Measurements from ENCODE around the gene SAMD8.

DNA sequence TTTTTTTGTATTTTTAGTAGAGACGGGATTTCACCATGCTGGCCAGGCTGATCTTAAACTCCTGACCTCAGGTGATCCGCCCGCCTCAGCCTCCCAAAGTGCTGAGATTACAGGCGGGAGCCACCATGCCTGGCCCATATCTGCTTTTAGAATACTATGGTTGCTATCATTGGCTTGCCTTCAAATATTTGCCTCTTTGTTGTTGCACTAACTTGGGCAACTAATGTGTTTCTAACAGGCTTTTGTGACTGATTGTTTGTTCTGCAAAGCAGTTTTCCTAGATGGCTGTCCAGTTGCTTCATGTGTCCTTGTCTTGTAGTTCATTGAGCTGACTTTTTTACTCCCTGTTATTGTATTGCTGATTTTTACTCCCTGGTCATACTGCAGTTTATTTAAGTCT lies 108.8 kb downstream of the SAMD8 start:
- TF ChIP-seq POLR2A (IDR thresholded peaks at IDR 0.05; ENCODE audit: low read length), result no peak
- TF ChIP-seq GATA1 (IDR thresholded peaks at IDR 0.05; ENCODE audit: low read depth, low read length), result no peak

Measured in erythroblast (primary cell).